ENCODE results near the gene CELF2. TPM values are rescaled to one million over a fixed set of nuclear protein-coding genes. Genes with fewer than 3 reads are reported as not detected.

The CELF2 gene
- total and polyA plus RNA-seq, 2 donors from 2014 or later = 1.7 to 39.2 TPM

- Histone ChIP-seq H3K27me3 (ENCODE audit: control insufficient read depth, insufficient read depth, low read length) (no peaks in the 10 kb centered on the region), H3K4me1 (ENCODE audit: control insufficient read depth in 2 of 3, insufficient read depth in 2 of 3, low read depth in 1 of 3, low read length in 3 of 3) (no peaks in the 10 kb centered on the region), H3K27ac (ENCODE audit: low read depth in 2 of 2, low read length in 2 of 2) (no peak overlapping the region), H3K4me3 (ENCODE audit: low read length in 3 of 3) (no peak overlapping the region), H3K36me3 (ENCODE audit: control insufficient read depth in 2 of 3, insufficient read depth in 3 of 3, low read length in 3 of 3) (no peaks in the 10 kb centered on the region), H3K9ac (ENCODE audit: low read length in 3 of 3) (no peak overlapping the region), H3K9me3 (ENCODE audit: control insufficient read depth in 2 of 3, insufficient read depth in 1 of 3, low read length in 3 of 3) (no peaks in the 10 kb centered on the region)
- no peak for FAIRE-seq
- intact Hi-C loops (cut with DNase I) = no loop called here
- TF ChIP-seq CTCF (IDR thresholded peaks at IDR 0.05; ENCODE audit: borderline replicate concordance, extremely low read depth, insufficient read depth) = no peak
- no peak for DNase-seq
These were observed 221.2 kb downstream of the CELF2 start for GRCh38 chr10:11238893-11239292.

- no peaks in the 10 kb centered on the region for H3K9me3 ChIP-seq (ENCODE audit: control insufficient read depth in 2 of 3, insufficient read depth in 1 of 3, low read length in 3 of 3)
- H3K4me3 ChIP-seq (ENCODE audit: low read length in 3 of 3) = no peak overlapping the region
- H3K9ac ChIP-seq (ENCODE audit: low read length in 3 of 3) = no peak overlapping the region
- FAIRE-seq (no peak), DNase-seq (no peak)
- no peaks in the 10 kb centered on the region for H3K36me3 ChIP-seq (ENCODE audit: control insufficient read depth in 2 of 3, insufficient read depth in 3 of 3, low read length in 3 of 3)
- H3K4me1 ChIP-seq (ENCODE audit: control insufficient read depth in 2 of 3, insufficient read depth in 2 of 3, low read depth in 1 of 3, low read length in 3 of 3) = no peaks in the 10 kb centered on the region
- H3K27ac ChIP-seq (ENCODE audit: low read depth in 2 of 2, low read length in 2 of 2) = no peak overlapping the region
- H3K27me3 ChIP-seq (ENCODE audit: control insufficient read depth, insufficient read depth, low read length) = no peaks in the 10 kb centered on the region
- no peak for TF ChIP-seq CTCF (IDR thresholded peaks at IDR 0.05; ENCODE audit: borderline replicate concordance, extremely low read depth, insufficient read depth)
- intact Hi-C loops (cut with DNase I) = no loop called here
These were observed 223.0 kb downstream of the CELF2 start for GRCh38 chr10:11240641-11241040.

- FAIRE-seq = no peak
- H3K27ac ChIP-seq (ENCODE audit: low read depth in 2 of 2, low read length in 2 of 2) = no peak overlapping the region
- peak in 3 of 5 donors; percentile 58 to 73 (median 60) for DNase-seq
These were observed 225.0 kb downstream of the CELF2 start for GRCh38 chr10:11242443-11243387.

More at GRCh38 chr10:11242443-11243387, 225.0 kb downstream of the CELF2 start:
- intact Hi-C loops (cut with DNase I) = no loop called here
- Histone ChIP-seq H3K4me1 (ENCODE audit: control insufficient read depth in 2 of 3, insufficient read depth in 2 of 3, low read depth in 1 of 3, low read length in 3 of 3) (no peaks in the 10 kb centered on the region), H3K9ac (ENCODE audit: low read length in 3 of 3) (no peak overlapping the region), H3K9me3 (ENCODE audit: control insufficient read depth in 2 of 3, insufficient read depth in 1 of 3, low read length in 3 of 3) (no peaks in the 10 kb centered on the region), H3K4me3 (ENCODE audit: low read length in 3 of 3) (no peak overlapping the region), H3K36me3 (ENCODE audit: control insufficient read depth in 2 of 3, insufficient read depth in 3 of 3, low read length in 3 of 3) (no peaks in the 10 kb centered on the region), H3K27me3 (ENCODE audit: control insufficient read depth, insufficient read depth, low read length) (no peaks in the 10 kb centered on the region)
- no peak for TF ChIP-seq CTCF (IDR thresholded peaks at IDR 0.05; ENCODE audit: borderline replicate concordance, extremely low read depth, insufficient read depth)

Measured in kidney (tissue), 14 donors.